ENCODE data around the gene PDGFRB. TPM values are rescaled to one million over a fixed set of nuclear protein-coding genes. Genes with fewer than 3 reads are reported as not detected.

PDGFRB gene
- total RNA-seq, 1 experiment from 2014 or later: 1.8 TPM

DNA sequence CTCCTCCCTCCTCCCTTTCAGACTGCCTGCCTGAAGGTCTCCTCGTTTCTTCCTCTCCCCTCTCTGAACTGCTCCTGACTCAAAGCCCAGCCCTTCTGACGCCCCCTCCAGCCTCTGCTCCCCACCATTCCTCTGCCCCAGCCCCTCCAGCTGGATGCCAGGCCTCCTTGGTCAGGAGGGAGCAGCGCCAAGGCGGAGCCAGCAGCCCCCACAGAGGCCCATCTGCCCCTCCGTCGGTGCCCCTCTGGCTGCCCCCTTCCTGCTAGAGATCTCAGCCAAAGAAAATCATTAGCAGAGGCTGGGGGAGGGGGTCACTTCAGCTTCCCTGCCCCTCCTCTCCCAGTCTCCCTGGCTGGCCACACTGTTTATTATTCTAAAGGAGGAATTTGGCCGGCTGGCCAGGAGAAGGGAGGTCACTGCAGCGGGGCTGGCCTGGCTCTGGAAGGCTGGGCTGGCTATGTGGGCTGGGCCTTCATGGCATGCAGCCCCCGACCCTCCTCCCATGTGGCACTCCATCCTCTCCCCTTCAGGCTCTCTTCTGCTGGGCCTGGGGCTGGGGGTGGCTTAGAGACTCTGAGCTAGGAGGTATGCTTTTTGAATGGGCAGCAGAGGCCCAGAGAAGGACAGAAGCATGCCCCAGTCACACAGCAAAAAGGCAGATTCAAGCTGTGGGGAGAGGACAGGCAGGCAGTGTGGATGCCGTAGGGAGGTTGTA, 16.9 kb downstream of the PDGFRB start:
- Histone ChIP-seq H3K4me3 (ENCODE audit: low read depth in 2 of 2, low read length in 2 of 2) (no peak overlapping the region), H3K9me3 (ENCODE audit: control insufficient read depth, insufficient read depth, low read depth, low read length) (no peaks in the 10 kb centered on the region), H3K27ac (ENCODE audit: low read length) (no peak overlapping the region), H3K36me3 (ENCODE audit: control insufficient read depth, insufficient read depth, low read length) (no peaks in the 10 kb centered on the region), H3K4me1 (ENCODE audit: control insufficient read depth, insufficient read depth, low read length) (peaks cover 32% of the 10 kb centered on the region), H3K27me3 (ENCODE audit: control insufficient read depth, insufficient read depth, low read length) (no peaks in the 10 kb centered on the region)
- intact Hi-C loops (cut with micrococcal nuclease; ENCODE audit: unreplicated experiment): no loop called here
- DNase-seq (ENCODE audit: low read depth, low spot score) (no peak), ATAC-seq (0 out of 2 replicates have a peak, but pooled peaks have one; percentile 35)
- CTCF ChIA-PET: no interaction called here
- TF ChIP-seq SIN3A (IDR thresholded peaks at IDR 0.05; ENCODE audit: borderline replicate concordance, insufficient read depth, low read depth, low read length) (no peak), TCF7L2 (IDR thresholded peaks at IDR 0.05; ENCODE audit: low read depth, low read length) (no peak), POLR2AphosphoS5 (IDR thresholded peaks at IDR 0.05; ENCODE audit: low read depth, low read length) (no peak)
- TF ChIP-seq, protein P1, sequence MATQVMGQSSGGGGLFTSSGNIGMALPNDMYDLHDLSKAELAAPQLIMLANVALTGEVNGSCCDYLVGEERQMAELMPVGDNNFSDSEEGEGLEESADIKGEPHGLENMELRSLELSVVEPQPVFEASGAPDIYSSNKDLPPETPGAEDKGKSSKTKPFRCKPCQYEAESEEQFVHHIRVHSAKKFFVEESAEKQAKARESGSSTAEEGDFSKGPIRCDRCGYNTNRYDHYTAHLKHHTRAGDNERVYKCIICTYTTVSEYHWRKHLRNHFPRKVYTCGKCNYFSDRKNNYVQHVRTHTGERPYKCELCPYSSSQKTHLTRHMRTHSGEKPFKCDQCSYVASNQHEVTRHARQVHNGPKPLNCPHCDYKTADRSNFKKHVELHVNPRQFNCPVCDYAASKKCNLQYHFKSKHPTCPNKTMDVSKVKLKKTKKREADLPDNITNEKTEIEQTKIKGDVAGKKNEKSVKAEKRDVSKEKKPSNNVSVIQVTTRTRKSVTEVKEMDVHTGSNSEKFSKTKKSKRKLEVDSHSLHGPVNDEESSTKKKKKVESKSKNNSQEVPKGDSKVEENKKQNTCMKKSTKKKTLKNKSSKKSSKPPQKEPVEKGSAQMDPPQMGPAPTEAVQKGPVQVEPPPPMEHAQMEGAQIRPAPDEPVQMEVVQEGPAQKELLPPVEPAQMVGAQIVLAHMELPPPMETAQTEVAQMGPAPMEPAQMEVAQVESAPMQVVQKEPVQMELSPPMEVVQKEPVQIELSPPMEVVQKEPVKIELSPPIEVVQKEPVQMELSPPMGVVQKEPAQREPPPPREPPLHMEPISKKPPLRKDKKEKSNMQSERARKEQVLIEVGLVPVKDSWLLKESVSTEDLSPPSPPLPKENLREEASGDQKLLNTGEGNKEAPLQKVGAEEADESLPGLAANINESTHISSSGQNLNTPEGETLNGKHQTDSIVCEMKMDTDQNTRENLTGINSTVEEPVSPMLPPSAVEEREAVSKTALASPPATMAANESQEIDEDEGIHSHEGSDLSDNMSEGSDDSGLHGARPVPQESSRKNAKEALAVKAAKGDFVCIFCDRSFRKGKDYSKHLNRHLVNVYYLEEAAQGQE (IDR thresholded peaks at IDR 0.05; ENCODE audit: insufficient read depth in 1 of 2, low read depth in 2 of 2, low read length in 1 of 2): no peak
- TF ChIP-seq, protein P2, sequence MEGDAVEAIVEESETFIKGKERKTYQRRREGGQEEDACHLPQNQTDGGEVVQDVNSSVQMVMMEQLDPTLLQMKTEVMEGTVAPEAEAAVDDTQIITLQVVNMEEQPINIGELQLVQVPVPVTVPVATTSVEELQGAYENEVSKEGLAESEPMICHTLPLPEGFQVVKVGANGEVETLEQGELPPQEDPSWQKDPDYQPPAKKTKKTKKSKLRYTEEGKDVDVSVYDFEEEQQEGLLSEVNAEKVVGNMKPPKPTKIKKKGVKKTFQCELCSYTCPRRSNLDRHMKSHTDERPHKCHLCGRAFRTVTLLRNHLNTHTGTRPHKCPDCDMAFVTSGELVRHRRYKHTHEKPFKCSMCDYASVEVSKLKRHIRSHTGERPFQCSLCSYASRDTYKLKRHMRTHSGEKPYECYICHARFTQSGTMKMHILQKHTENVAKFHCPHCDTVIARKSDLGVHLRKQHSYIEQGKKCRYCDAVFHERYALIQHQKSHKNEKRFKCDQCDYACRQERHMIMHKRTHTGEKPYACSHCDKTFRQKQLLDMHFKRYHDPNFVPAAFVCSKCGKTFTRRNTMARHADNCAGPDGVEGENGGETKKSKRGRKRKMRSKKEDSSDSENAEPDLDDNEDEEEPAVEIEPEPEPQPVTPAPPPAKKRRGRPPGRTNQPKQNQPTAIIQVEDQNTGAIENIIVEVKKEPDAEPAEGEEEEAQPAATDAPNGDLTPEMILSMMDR (IDR thresholded peaks at IDR 0.05): no peak
- no TSS peak for BruUV-seq (replicated peaks)
- in situ Hi-C loops (cut with HindIII; ENCODE audit: low pct_unique_long_range_greater_than_20kb, low sequenced_read_pairs): no loop called here
- POLR2A ChIA-PET: no interaction called here

DNA sequence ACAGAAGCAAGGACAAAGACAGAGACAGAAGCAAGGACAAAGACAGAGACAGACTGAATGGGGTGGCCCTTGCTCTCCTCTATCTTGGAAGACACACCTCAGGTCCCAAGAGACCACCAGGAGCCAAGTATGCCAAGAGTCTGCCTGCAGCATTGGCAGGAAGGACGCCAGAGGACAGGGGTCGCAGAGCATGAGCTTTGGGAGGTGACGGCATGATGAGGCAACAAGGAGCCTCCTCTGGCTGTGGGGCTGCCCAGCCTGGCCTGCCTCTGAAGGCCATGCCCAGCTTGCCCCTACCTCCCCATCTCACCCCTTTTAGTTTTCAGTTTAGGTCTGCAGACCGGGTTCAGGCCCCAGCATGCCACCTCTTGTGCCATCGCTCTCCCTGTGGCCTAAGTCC, 17.6 kb downstream of the PDGFRB start:
- Histone ChIP-seq H3K9me3 (ENCODE audit: control insufficient read depth, insufficient read depth, low read depth, low read length) (no peaks in the 10 kb centered on the region), H3K27ac (ENCODE audit: low read length) (no peak overlapping the region), H3K36me3 (ENCODE audit: control insufficient read depth, insufficient read depth, low read length) (no peaks in the 10 kb centered on the region), H3K27me3 (ENCODE audit: control insufficient read depth, insufficient read depth, low read length) (no peaks in the 10 kb centered on the region), H3K4me1 (ENCODE audit: control insufficient read depth, insufficient read depth, low read length) (peaks cover 28% of the 10 kb centered on the region), H3K4me3 (ENCODE audit: low read depth in 2 of 2, low read length in 2 of 2) (no peak overlapping the region)
- no TSS peak for BruUV-seq (replicated peaks)
- TF ChIP-seq TCF7L2 (IDR thresholded peaks at IDR 0.05; ENCODE audit: low read depth, low read length) (no peak), SIN3A (IDR thresholded peaks at IDR 0.05; ENCODE audit: borderline replicate concordance, insufficient read depth, low read depth, low read length) (no peak), POLR2AphosphoS5 (IDR thresholded peaks at IDR 0.05; ENCODE audit: low read depth, low read length) (no peak)
- TF ChIP-seq, protein P2 (IDR thresholded peaks at IDR 0.05): no peak
- TF ChIP-seq, protein P1 (IDR thresholded peaks at IDR 0.05; ENCODE audit: insufficient read depth in 1 of 2, low read depth in 2 of 2, low read length in 1 of 2): no peak
- in situ Hi-C loops (cut with HindIII; ENCODE audit: low pct_unique_long_range_greater_than_20kb, low sequenced_read_pairs): no loop called here
- POLR2A ChIA-PET: no interaction called here
- ATAC-seq (no peak), DNase-seq (ENCODE audit: low read depth, low spot score) (no peak)
- CTCF ChIA-PET: no interaction called here
- intact Hi-C loops (cut with micrococcal nuclease; ENCODE audit: unreplicated experiment): no loop called here
